A549 (cell line): ENCODE data around the gene RUNX2.

ENCODE experiments used
- BHLHE40 ChIP-seq: IDR thresholded peaks from 2 replicates; pipeline ENCODE4 v1.6.1; 2012; ENCODE audit warnings: low read depth, low read length, inconsistent platforms
- CTCF ChIP-seq: fragments of >200 bp; sonication (Bioruptor Twin); formaldehyde crosslinking; IDR thresholded peaks from 3 replicates; pipeline ENCODE4 v1.5.1; 2016
- KDM1A ChIP-seq: fragments of 200-600 bp; sonication (generic); IDR thresholded peaks from 2 replicates; pipeline ENCODE4 v1.6.1; 2016; ENCODE audit warnings: low read depth, mild to moderate bottlenecking
- POLR2A ChIP-seq: IDR thresholded peaks from 2 replicates; pipeline ENCODE4 v1.6.1; 2012; ENCODE audit warnings: mild to moderate bottlenecking, low read length
- ZC3H11A ChIP-seq: fragments of 450-650 bp; IDR thresholded peaks from 2 replicates; pipeline ENCODE4 v1.6.1; 2014; ENCODE audit warnings: antibody characterized with exemption, mild to moderate bottlenecking

GRCh38 chr6:45454008-45454911, 126.1 kb downstream of the RUNX2 start:
- TF ChIP-seq POLR2A (no peak), CTCF (no peak), ZC3H11A (no peak), BHLHE40 (no peak), KDM1A (no peak)
